Neural progenitor cell (in vitro differentiated cells): ENCODE measurements around the gene RNU4-1. TPM values are rescaled to one million over a fixed set of nuclear protein-coding genes. Genes with fewer than 3 reads are reported as not detected.
"Not testable (repeated sequence)": the region's sequence is repeated elsewhere in the genome, so short reads cannot be mapped to it uniquely, and the experiment has no call there.

Experiments used
- DNase-seq: peaks from one replicate; pipeline ENCODE4 v3.0.0-alpha.2; 2016; ENCODE audit warnings: low spot score
- H2AFZ ChIP-seq: fragments of 200-600 bp; sonication (generic); replicated peaks from 2 replicates; pipeline ENCODE4 v1.6.1; 2016; ENCODE audit warnings: antibody characterized with exemption
- H3F3A ChIP-seq: fragments of 200-600 bp; sonication (generic); 2 replicates; pipeline ENCODE4 v1.6.1; 2016; ENCODE audit warnings: antibody characterized with exemption, low read depth
- H3K27ac ChIP-seq: fragments of 200-600 bp; sonication (generic); 2 replicates; pipeline ENCODE4 v1.5.1; 2016; ENCODE audit warnings: mild to moderate bottlenecking
- H3K27me3 ChIP-seq: fragments of 200-600 bp; sonication (generic); 2 replicates; pipeline ENCODE4 v1.6.1; 2016; ENCODE audit warnings: mild to moderate bottlenecking, moderate library complexity
- H3K36me3 ChIP-seq: fragments of 200-600 bp; sonication (generic); 2 replicates; pipeline ENCODE4 v1.5.1; 2016
- H3K4me1 ChIP-seq: fragments of 200-600 bp; sonication (generic); 2 replicates; pipeline ENCODE4 v1.6.1; 2016; ENCODE audit warnings: mixed run types
- H3K4me2 ChIP-seq: fragments of 200-600 bp; sonication (generic); 2 replicates; pipeline ENCODE4 v1.6.1; 2016
- H3K4me3 ChIP-seq: fragments of 200-600 bp; sonication (generic); 2 replicates; pipeline ENCODE4 v1.5.1; 2016
- H3K79me2 ChIP-seq: fragments of 200-600 bp; sonication (generic); 2 replicates; pipeline ENCODE4 v1.6.1; 2016; ENCODE audit warnings: low read depth
- H3K9ac ChIP-seq: fragments of 200-600 bp; sonication (generic); 2 replicates; pipeline ENCODE4 v1.6.1; 2016
- H3K9me3 ChIP-seq: fragments of 200-600 bp; sonication (generic); 2 replicates; pipeline ENCODE4 v1.5.1; 2016; ENCODE audit warnings: low read depth
- H4K20me1 ChIP-seq: fragments of 200-600 bp; sonication (generic); 2 replicates; pipeline ENCODE4 v1.6.1; 2016; ENCODE audit warnings: low read depth
- H3K27ac Mint-ChIP-seq: 3 replicates; pipeline ENCODE4 v1.8.0; 2021; ENCODE audit warnings: mixed read lengths
- H3K27me3 Mint-ChIP-seq: 2 replicates; pipeline ENCODE4 v1.8.0; 2022; ENCODE audit warnings: low read depth, mild to moderate bottlenecking, inconsistent platforms, moderate library complexity, mixed read lengths; ENCODE audit not compliant: insufficient read depth
- H3K36me3 Mint-ChIP-seq: 3 replicates; pipeline ENCODE4 v1.8.0; 2021; ENCODE audit warnings: mixed read lengths
- H3K4me1 Mint-ChIP-seq: 3 replicates; pipeline ENCODE4 v1.8.0; 2021; ENCODE audit warnings: mixed read lengths
- H3K4me3 Mint-ChIP-seq: 3 replicates; pipeline ENCODE4 v1.8.0; 2021; ENCODE audit warnings: mild to moderate bottlenecking, moderate library complexity, mixed read lengths
- H3K9me3 Mint-ChIP-seq: 3 replicates; pipeline ENCODE4 v1.8.0; 2020; ENCODE audit warnings: mixed read lengths
- CTCF ChIP-seq: fragments of 200-600 bp; sonication (generic); IDR thresholded peaks from 2 replicates; pipeline ENCODE4 v1.5.1; 2017; ENCODE audit warnings: antibody characterized with exemption, mild to moderate bottlenecking
- EZH2 ChIP-seq: fragments of 200-600 bp; sonication (generic); IDR thresholded peaks from 2 replicates; pipeline ENCODE4 v1.6.1; 2017; ENCODE audit warnings: antibody characterized with exemption, mild to moderate bottlenecking, moderate library complexity
- EZH2phosphoT487 ChIP-seq: fragments of 200-600 bp; sonication (generic); IDR thresholded peaks from 2 replicates; pipeline ENCODE4 v1.6.1; 2017; ENCODE audit warnings: antibody characterized with exemption
- total RNA-seq: library from RNA; depleted of rRNA; stranded (reverse); fragments of >200 nt; gene quantifications from 2 replicates; pipeline ENCODE4 v1.2.3, GENCODE V29; 2015; ENCODE audit warnings: low replicate concordance

The RNU4-1 gene
- total RNA-seq, 1 donor from 2014 or later = under 0.01 TPM

GRCh38 chr12:120337730-120338129 is 44.7 kb upstream of the RNU4-1 start:
- no peak overlapping the region for H3K9ac ChIP-seq
- H3K27ac ChIP-seq = no peak overlapping the region
- H4K20me1 ChIP-seq = no peaks in the 10 kb centered on the region
- H3K4me2 ChIP-seq = no peak overlapping the region
- H3K27me3 ChIP-seq = no peaks in the 10 kb centered on the region
- H3K4me1 ChIP-seq = no peaks in the 10 kb centered on the region
- no peaks in the 10 kb centered on the region for H3K79me2 ChIP-seq
- no peak for TF ChIP-seq CTCF
- TF ChIP-seq EZH2 = no peak
- no peak for TF ChIP-seq EZH2phosphoT487
- no peak overlapping the region for H3K4me3 ChIP-seq
- Mint-ChIP-seq H3K4me3 (no peak overlapping the region), H3K27ac (no peak overlapping the region), H3K9me3 (peaks cover 31% of the 10 kb centered on the region), H3K27me3 (peaks cover 12% of the 10 kb centered on the region), H3K36me3 (peaks cover 11% of the 10 kb centered on the region), H3K4me1 (peaks cover 11% of the 10 kb centered on the region)
- no peak overlapping the region for H2AFZ ChIP-seq
- peaks cover 8% of the 10 kb centered on the region for H3K9me3 ChIP-seq
- H3F3A ChIP-seq = peaks cover 18% of the 10 kb centered on the region
- H3K36me3 ChIP-seq = no peaks in the 10 kb centered on the region
- DNase-seq = no peak

- not testable (repeated sequence) for H3K9me3 ChIP-seq, H3K4me1 Mint-ChIP-seq, H3K79me2 ChIP-seq, H3K4me2 ChIP-seq, H3K4me3 ChIP-seq, H3K36me3 Mint-ChIP-seq, H2AFZ ChIP-seq, H3K27ac ChIP-seq, H3K27me3 ChIP-seq, H3K9ac ChIP-seq, H3K27ac Mint-ChIP-seq, DNase-seq, H4K20me1 ChIP-seq, H3K4me1 ChIP-seq, H3K4me3 Mint-ChIP-seq, H3K36me3 ChIP-seq
- Mint-ChIP-seq H3K9me3 (peaks cover 31% of the 10 kb centered on the region), H3K27me3 (peaks cover 12% of the 10 kb centered on the region)
- H3F3A ChIP-seq = peaks cover 11% of the 10 kb centered on the region
Measured at GRCh38 chr12:120336392-120336791, 43.4 kb upstream of the RNU4-1 start.

- not testable (repeated sequence) for H3K4me3 ChIP-seq, H3K4me3 Mint-ChIP-seq, H3K79me2 ChIP-seq, H3K9ac ChIP-seq, H3K36me3 Mint-ChIP-seq, H3K27ac ChIP-seq, H4K20me1 ChIP-seq, H3K36me3 ChIP-seq, H3K27ac Mint-ChIP-seq, H3K4me1 ChIP-seq, H3K4me2 ChIP-seq, H3K9me3 ChIP-seq, H3K27me3 ChIP-seq, H3F3A ChIP-seq, H2AFZ ChIP-seq, H3K4me1 Mint-ChIP-seq
- peak; percentile 73 for DNase-seq
- peak; percentile 70 for TF ChIP-seq CTCF
- Mint-ChIP-seq H3K9me3 (peaks cover 31% of the 10 kb centered on the region), H3K27me3 (peaks cover 12% of the 10 kb centered on the region)
Measured at GRCh38 chr12:120335447-120335846, 42.4 kb upstream of the RNU4-1 start.

DNA sequence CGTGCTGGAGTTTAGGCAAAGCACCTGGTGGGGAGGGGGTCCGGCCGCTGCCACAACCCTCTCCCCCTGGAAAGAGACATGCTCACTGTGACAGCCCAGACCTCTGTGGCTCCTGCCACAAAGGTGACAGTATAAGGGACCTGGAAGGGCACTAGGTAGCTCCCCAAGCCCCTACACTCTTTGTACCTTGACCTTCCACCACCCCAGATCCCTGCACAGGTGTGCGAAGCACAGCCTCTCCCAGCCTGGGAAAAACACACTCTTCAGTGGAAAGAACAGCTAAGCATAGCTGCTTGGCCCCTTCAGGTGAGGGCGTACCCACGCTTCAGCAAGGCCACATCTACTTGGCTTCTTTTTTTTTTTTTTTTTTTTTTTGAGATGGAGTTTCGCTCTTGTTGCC is 39.5 kb upstream of the RNU4-1 start:
- TF ChIP-seq CTCF (no peak), EZH2 (no peak), EZH2phosphoT487 (no peak)
- no peaks in the 10 kb centered on the region for H3F3A ChIP-seq
- H3K27me3 ChIP-seq = no peaks in the 10 kb centered on the region
- Mint-ChIP-seq H3K27me3 (peaks cover 8% of the 10 kb centered on the region), H3K27ac (no peak overlapping the region), H3K4me1 (peaks cover 2% of the 10 kb centered on the region), H3K9me3 (peaks cover 17% of the 10 kb centered on the region), H3K4me3 (no peak overlapping the region), H3K36me3 (peaks cover 7% of the 10 kb centered on the region)
- H4K20me1 ChIP-seq = no peaks in the 10 kb centered on the region
- no peaks in the 10 kb centered on the region for H3K79me2 ChIP-seq
- H3K4me3 ChIP-seq = no peak overlapping the region
- no peak overlapping the region for H3K4me2 ChIP-seq
- H2AFZ ChIP-seq = no peak overlapping the region
- H3K9me3 ChIP-seq = peaks cover 3% of the 10 kb centered on the region
- H3K36me3 ChIP-seq = no peaks in the 10 kb centered on the region
- no peaks in the 10 kb centered on the region for H3K4me1 ChIP-seq
- no peak overlapping the region for H3K27ac ChIP-seq
- DNase-seq = no peak
- no peak overlapping the region for H3K9ac ChIP-seq
